Subcutaneous adipose tissue (tissue), 4 donors: ENCODE measurements around the gene PCSK1N. TPM values are rescaled to one million over a fixed set of nuclear protein-coding genes. Genes with fewer than 3 reads are reported as not detected.

Experiments used
- CTCF ChIP-seq: fragments of 450-650 bp; IDR thresholded peaks from one replicate; pipeline ENCODE4 v1.5.1; 2016; ENCODE audit warnings: low read depth, mild to moderate bottlenecking, control low read depth, antibody characterized with exemption, moderate library complexity
- total RNA-seq, 4 donors: library from RNA; depleted of rRNA; stranded (reverse); fragments of >200 nt; gene quantifications; one replicate each; pipeline ENCODE4 v1.1.0, GENCODE V29; 2016

The PCSK1N gene
- total RNA-seq, 4 donors from 2014 or later = 0.44 TPM; not detected in 3

- no peak for TF ChIP-seq CTCF
These were observed 1.1 kb downstream of the PCSK1N start for GRCh38 chrX:48834383-48834709.

GRCh38 chrX:48833542-48834138 lies 1.8 kb downstream of the PCSK1N start:
- TF ChIP-seq CTCF = no peak

GRCh38 chrX:48831909-48832291 lies 3.5 kb downstream of the PCSK1N start:
- no peak for TF ChIP-seq CTCF

GRCh38 chrX:48831136-48831908 lies 4.1 kb downstream of the PCSK1N start:
- no peak for TF ChIP-seq CTCF

GRCh38 chrX:48829016-48829735 lies 6.2 kb downstream of the PCSK1N start:
- no peak for TF ChIP-seq CTCF

GRCh38 chrX:48827654-48827968 lies 7.8 kb downstream of the PCSK1N start:
- no peak for TF ChIP-seq CTCF

GRCh38 chrX:48826876-48827653 lies 8.3 kb downstream of the PCSK1N start:
- TF ChIP-seq CTCF = no peak
